DOHH2 (cell line): ENCODE results near the gene SRPX.

Experiments used
- CTCF ChIP-seq: fragments of 200-600 bp; sonication (generic); IDR thresholded peaks from one replicate; pipeline ENCODE4 v1.5.1; 2014; ENCODE audit warnings: antibody characterized with exemption, mild to moderate bottlenecking, low read depth, low read length; ENCODE audit not compliant: poor library complexity, severe bottlenecking
- EZH2phosphoT487 ChIP-seq: fragments of 200-600 bp; sonication (generic); IDR thresholded peaks from 2 replicates; pipeline ENCODE4 v1.6.1; 2017; ENCODE audit warnings: borderline replicate concordance, mild to moderate bottlenecking, antibody characterized with exemption, low read length, moderate library complexity, mixed read lengths

- TF ChIP-seq CTCF = no peak
- TF ChIP-seq EZH2phosphoT487 = no peak
Measured at GRCh38 chrX:38163193-38163592, 57.5 kb downstream of the SRPX start.
